HepG2 (cell line): ENCODE measurements around the gene CAD. TPM values are rescaled to one million over a fixed set of nuclear protein-coding genes. Genes with fewer than 3 reads are reported as not detected.

ENCODE experiments used
- CEBPZ ChIP-seq: IDR thresholded peaks from 2 replicates; pipeline ENCODE4 v1.6.1; 2012; ENCODE audit warnings: low read length, improper control_type of control experiment
- CTCF ChIP-seq: sonication (generic); formaldehyde crosslinking; IDR thresholded peaks from 2 replicates; pipeline ENCODE4 v1.5.0; 2020; ENCODE audit warnings: mild to moderate bottlenecking, missing genetic modification reagents, moderate library complexity
- KMT2B ChIP-seq: IDR thresholded peaks from 2 replicates; pipeline ENCODE4 v1.6.1; 2016; ENCODE audit warnings: missing genetic modification reagents, missing compliant biosample characterization
- MTA1 ChIP-seq: sonication (generic); formaldehyde crosslinking; IDR thresholded peaks from 2 replicates; pipeline ENCODE4 v1.4.0; 2020; ENCODE audit warnings: missing genetic modification reagents, mild to moderate bottlenecking, borderline replicate concordance
- NFKB2 ChIP-seq: sonication (generic); formaldehyde crosslinking; IDR thresholded peaks from 2 replicates; pipeline ENCODE4 v1.4.0; 2020; ENCODE audit warnings: missing genetic modification reagents, borderline replicate concordance
- PATZ1 ChIP-seq: sonication (generic); formaldehyde crosslinking; IDR thresholded peaks from 2 replicates; pipeline ENCODE4 v1.4.0; 2020; ENCODE audit warnings: missing genetic modification reagents
- PHF21A ChIP-seq: sonication (generic); formaldehyde crosslinking; IDR thresholded peaks from 2 replicates; pipeline ENCODE4 v1.5.0; 2020; ENCODE audit warnings: mild to moderate bottlenecking, missing genetic modification reagents
- RXRA ChIP-seq: sonication (generic); formaldehyde crosslinking; IDR thresholded peaks from 2 replicates; pipeline ENCODE4 v1.5.1; 2020; ENCODE audit warnings: missing genetic modification reagents
- SMC3 ChIP-seq: IDR thresholded peaks from 2 replicates; pipeline ENCODE4 v1.6.1; 2011; ENCODE audit warnings: low read length, improper control_type of control experiment
- TCF7L2 ChIP-seq: IDR thresholded peaks from 2 replicates; pipeline ENCODE4 v1.6.1; 2011; ENCODE audit warnings: mild to moderate bottlenecking, low read depth, low read length, moderate library complexity
- ZNF264 ChIP-seq: sonication (generic); formaldehyde crosslinking; IDR thresholded peaks from 2 replicates; pipeline ENCODE4 v1.4.0; 2020; ENCODE audit warnings: missing genetic modification reagents
- ZNF343 ChIP-seq: sonication (generic); formaldehyde crosslinking; IDR thresholded peaks from 2 replicates; pipeline ENCODE4 v1.4.0; 2020; ENCODE audit warnings: mild to moderate bottlenecking, missing genetic modification reagents
- ZNF367 ChIP-seq: sonication (generic); formaldehyde crosslinking; IDR thresholded peaks from 2 replicates; pipeline ENCODE4 v1.4.0; 2020; ENCODE audit warnings: missing genetic modification reagents, borderline replicate concordance
- ZNF441 ChIP-seq: sonication (generic); formaldehyde crosslinking; IDR thresholded peaks from 2 replicates; pipeline ENCODE4 v1.7.0; 2021; ENCODE audit warnings: missing genetic modification reagents, borderline replicate concordance
- ZNF550 ChIP-seq: sonication (generic); formaldehyde crosslinking; IDR thresholded peaks from 2 replicates; pipeline ENCODE4 v1.4.0; 2020; ENCODE audit warnings: mild to moderate bottlenecking, missing genetic modification reagents, borderline replicate concordance
- ZNF704 ChIP-seq: sonication (generic); formaldehyde crosslinking; IDR thresholded peaks from 2 replicates; pipeline ENCODE4 v1.8.1; 2023; ENCODE audit warnings: mild to moderate bottlenecking, inconsistent platforms, moderate library complexity, missing genetic modification reagents, borderline replicate concordance
- ZSCAN30 ChIP-seq: sonication (generic); formaldehyde crosslinking; IDR thresholded peaks from 2 replicates; pipeline ENCODE4 v1.5.0; 2020; ENCODE audit warnings: mild to moderate bottlenecking, missing genetic modification reagents
- ZXDC ChIP-seq: sonication (generic); formaldehyde crosslinking; IDR thresholded peaks from 2 replicates; pipeline ENCODE4 v1.5.0; 2020; ENCODE audit warnings: mild to moderate bottlenecking, missing genetic modification reagents
- polyA plus RNA-seq, 8 experiments: library from polyadenylated mRNA; depleted of rRNA in 3 of 8; stranded (reverse) in 7 of 8; unstranded in 1 of 8; fragments of >200 nt; fragmentation: Illumina TruSeq in 4 of 8; extraction: Trizol in 4 of 8; gene quantifications; 2 replicates each; pipeline versions ENCODE4 v1.2.1 to v1.2.3, GENCODE V29; 2011 to 2016; ENCODE audit warnings: low read depth in 4 of 8, missing spikeins in 1 of 8, mixed read lengths in 1 of 8; ENCODE audit not compliant: insufficient read depth in 1 of 8
- total RNA-seq, 5 experiments: library from RNA; depleted of rRNA; stranded (reverse); fragments of >200 nt; fragmentation: Illumina TruSeq; extraction: Trizol; gene quantifications; 2 replicates each; pipeline ENCODE4 v1.2.3, GENCODE V29; 2016; ENCODE audit warnings: low read depth in 1 of 5

The CAD gene
- total and polyA plus RNA-seq, 2 of the 13 experiments (the other 11 are each of a cell fraction or from before 2014, with no cell fraction given) = 21.7 to 37.0 TPM

- TF ChIP-seq ZNF343 (CRISPR knock-in tag) (no peak), PATZ1 (CRISPR knock-in tag) (peak; percentile 29; the same call in 1 of the 2 replicates), ZNF367 (CRISPR knock-in tag) (no peak), NFKB2 (CRISPR knock-in tag) (no peak), CEBPZ (no peak), TCF7L2 (no peak), ZSCAN30 (CRISPR knock-in tag) (0 out of 2 replicates have a peak, but pooled peaks have one; percentile 50), MTA1 (no peak), ZXDC (CRISPR knock-in tag) (no peak), CTCF (peak; percentile 2; the same call in 1 of the 2 replicates), RXRA (CRISPR knock-in tag) (no peak), ZNF704 (CRISPR knock-in tag) (no peak), ZNF264 (0 out of 2 replicates have a peak, but pooled peaks have one; percentile 30), SMC3 (no peak), PHF21A (no peak), ZNF441 (CRISPR knock-in tag) (no peak; the same call in 1 of the 2 replicates), KMT2B (no peak; the same call in 1 of the 2 replicates), ZNF550 (CRISPR knock-in tag) (no peak)
Measured at GRCh38 chr2:27211241-27211942, 5.8 kb upstream of the CAD start (continued).
